Measurements from ENCODE around the gene KLHL17. TPM values are rescaled to one million over a fixed set of nuclear protein-coding genes. Genes with fewer than 3 reads are reported as not detected.
A peak's percentile ranks its signal among the peaks of the same experiment; 100 is the strongest.

Gene KLHL17
- total and polyA plus RNA-seq, 9 of the 15 experiments (the other 6 are each of a cell fraction or from before 2014, with no cell fraction given), result 0.14 to 84.8 (median 13.0) TPM

DNA sequence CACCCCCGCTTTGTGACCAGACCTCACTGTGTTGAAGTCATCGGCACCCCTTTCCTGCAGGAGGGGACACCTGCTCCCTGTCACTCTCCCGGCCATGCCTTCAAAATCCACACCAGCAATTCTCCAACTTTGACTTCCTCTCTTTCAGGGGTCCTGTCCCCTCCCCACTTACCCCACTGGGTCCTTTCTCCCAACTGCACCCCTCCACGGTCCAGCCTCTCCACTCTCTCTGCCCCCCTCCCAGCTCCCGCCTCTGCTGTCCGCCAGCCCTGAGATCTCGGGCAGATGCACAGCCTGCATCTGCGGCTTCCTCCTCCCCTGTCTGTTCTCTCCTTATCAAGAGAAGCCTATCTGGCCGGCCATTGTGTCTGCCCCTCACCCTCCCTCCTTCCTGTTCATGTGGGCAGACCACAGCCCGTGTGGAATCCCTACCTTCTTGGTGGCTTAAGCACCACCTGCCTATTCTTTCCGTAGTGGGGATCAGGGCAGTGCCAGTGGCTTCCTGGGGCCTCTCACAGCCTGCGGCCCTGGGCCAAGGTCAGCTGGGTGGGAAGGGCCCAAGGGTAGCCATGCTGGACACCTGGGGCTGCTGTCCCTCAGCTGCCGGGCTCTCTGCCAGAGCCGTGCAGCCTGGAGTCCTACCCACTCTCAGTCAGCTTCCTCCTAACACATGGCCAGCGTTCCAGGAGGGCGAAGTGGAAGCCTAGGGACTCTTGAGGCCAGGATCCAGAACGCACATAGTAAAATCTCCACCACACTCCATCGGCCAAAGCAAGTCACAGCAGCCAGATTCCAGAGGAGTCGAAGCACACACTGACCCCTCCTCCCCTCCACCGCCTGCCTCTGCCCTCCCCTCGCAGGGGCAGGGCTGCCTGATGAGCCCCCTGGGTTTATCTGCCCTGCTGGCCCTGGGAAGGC is 44.7 kb downstream of the KLHL17 start (continued):
- TF ChIP-seq RBM25 (IDR thresholded peaks at IDR 0.05; ENCODE audit: low read depth, low read length, severe bottlenecking), result no peak
- TF ChIP-seq, protein P1, sequence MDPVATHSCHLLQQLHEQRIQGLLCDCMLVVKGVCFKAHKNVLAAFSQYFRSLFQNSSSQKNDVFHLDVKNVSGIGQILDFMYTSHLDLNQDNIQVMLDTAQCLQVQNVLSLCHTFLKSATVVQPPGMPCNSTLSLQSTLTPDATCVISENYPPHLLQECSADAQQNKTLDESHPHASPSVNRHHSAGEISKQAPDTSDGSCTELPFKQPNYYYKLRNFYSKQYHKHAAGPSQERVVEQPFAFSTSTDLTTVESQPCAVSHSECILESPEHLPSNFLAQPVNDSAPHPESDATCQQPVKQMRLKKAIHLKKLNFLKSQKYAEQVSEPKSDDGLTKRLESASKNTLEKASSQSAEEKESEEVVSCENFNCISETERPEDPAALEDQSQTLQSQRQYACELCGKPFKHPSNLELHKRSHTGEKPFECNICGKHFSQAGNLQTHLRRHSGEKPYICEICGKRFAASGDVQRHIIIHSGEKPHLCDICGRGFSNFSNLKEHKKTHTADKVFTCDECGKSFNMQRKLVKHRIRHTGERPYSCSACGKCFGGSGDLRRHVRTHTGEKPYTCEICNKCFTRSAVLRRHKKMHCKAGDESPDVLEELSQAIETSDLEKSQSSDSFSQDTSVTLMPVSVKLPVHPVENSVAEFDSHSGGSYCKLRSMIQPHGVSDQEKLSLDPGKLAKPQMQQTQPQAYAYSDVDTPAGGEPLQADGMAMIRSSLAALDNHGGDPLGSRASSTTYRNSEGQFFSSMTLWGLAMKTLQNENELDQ (CRISPR knock-in tag; IDR thresholded peaks at IDR 0.05; ENCODE audit: borderline replicate concordance), result no peak
- no peak for TF ChIP-seq RBM15 (IDR thresholded peaks at IDR 0.05; ENCODE audit: insufficient read depth, low read length)
- no peak for TF ChIP-seq SETDB1 (IDR thresholded peaks at IDR 0.05; ENCODE audit: low read length)
- TF ChIP-seq ZNF707 (CRISPR knock-in tag; conservative IDR thresholded peaks at IDR 0.05), result no peak
- TF ChIP-seq TRIM25 (IDR thresholded peaks at IDR 0.05; ENCODE audit: borderline replicate concordance), result no peak
- TF ChIP-seq ATF7 (IDR thresholded peaks at IDR 0.05), result peak; percentile 47
- TF ChIP-seq SIX5 (IDR thresholded peaks at IDR 0.05; ENCODE audit: borderline replicate concordance in 1 of 2, insufficient read depth in 1 of 2, low read depth in 1 of 2, low read length in 2 of 2), result no peak
- TF ChIP-seq STAG1 (CRISPR knock-in tag; IDR thresholded peaks at IDR 0.05; ENCODE audit: borderline replicate concordance), result no peak
- TF ChIP-seq FOS (IDR thresholded peaks at IDR 0.05; ENCODE audit: extremely low read depth, insufficient read length), result no peak
- no peak for TF ChIP-seq ILF3 (IDR thresholded peaks at IDR 0.05; ENCODE audit: borderline replicate concordance)
- TF ChIP-seq MCM7 (IDR thresholded peaks at IDR 0.05), result no peak
- no peak for TF ChIP-seq NKRF (IDR thresholded peaks at IDR 0.05; ENCODE audit: borderline replicate concordance)
- TF ChIP-seq NR3C1 (CRISPR knock-in tag; IDR thresholded peaks at IDR 0.05), result no peak
- TF ChIP-seq TAF15 (IDR thresholded peaks at IDR 0.05; ENCODE audit: low read depth, low read length), result no peak
- TF ChIP-seq OTX1 (CRISPR knock-in tag; IDR thresholded peaks at IDR 0.05), result no peak
- TF ChIP-seq ZNF217 (CRISPR knock-in tag; IDR thresholded peaks at IDR 0.05), result no peak
- TF ChIP-seq DDX20 (tag; IDR thresholded peaks at IDR 0.05; ENCODE audit: low read depth), result no peak
